ENCODE data around the gene HEG1.
"Not testable (repeated sequence)": the region's sequence is repeated elsewhere in the genome, so short reads cannot be mapped to it uniquely, and the experiment has no call there.

Gene HEG1

GRCh38 chr3:124960105-124960504 lies 95.7 kb downstream of the HEG1 start:
- in situ Hi-C loops (cut with HindIII; ENCODE audit: low sequenced_read_pairs), result no loop called here

GRCh38 chr3:124957951-124958350 lies 97.8 kb downstream of the HEG1 start:
- in situ Hi-C loops (cut with HindIII; ENCODE audit: low sequenced_read_pairs), result not testable (repeated sequence)

GRCh38 chr3:124952282-124952855 lies 103.4 kb downstream of the HEG1 start:
- in situ Hi-C loops (cut with HindIII; ENCODE audit: low sequenced_read_pairs), result no loop called here

- in situ Hi-C loops (cut with HindIII; ENCODE audit: low sequenced_read_pairs), result no loop called here
Observed at GRCh38 chr3:124951511-124952281, 104.1 kb downstream of the HEG1 start.

GRCh38 chr3:124950026-124950425 lies 105.8 kb downstream of the HEG1 start:
- in situ Hi-C loops (cut with HindIII; ENCODE audit: low sequenced_read_pairs), result no loop called here

GRCh38 chr3:124942613-124943012 lies 113.2 kb downstream of the HEG1 start:
- in situ Hi-C loops (cut with HindIII; ENCODE audit: low sequenced_read_pairs), result no loop called here

GRCh38 chr3:124941771-124942170 lies 114.0 kb downstream of the HEG1 start:
- in situ Hi-C loops (cut with HindIII; ENCODE audit: low sequenced_read_pairs), result no loop called here

- in situ Hi-C loops (cut with HindIII; ENCODE audit: low sequenced_read_pairs), result loop anchor here (10.0 kb wide), 3 partner anchors 305 to 615 kb away; no protein-coding TSS in a partner anchor
Observed at GRCh38 chr3:124939661-124940060, 116.1 kb downstream of the HEG1 start.

- in situ Hi-C loops (cut with HindIII; ENCODE audit: low sequenced_read_pairs), result loop anchor here (10.0 kb wide), 3 partner anchors 306 to 616 kb away; no protein-coding TSS in a partner anchor
Observed at GRCh38 chr3:124938896-124939295, 116.9 kb downstream of the HEG1 start.

- in situ Hi-C loops (cut with HindIII; ENCODE audit: low sequenced_read_pairs), result loop anchor here (10.0 kb wide), 3 partner anchors 308 to 618 kb away; no protein-coding TSS in a partner anchor
Observed at GRCh38 chr3:124937049-124937448, 118.7 kb downstream of the HEG1 start.

GRCh38 chr3:124935794-124936542 lies 119.8 kb downstream of the HEG1 start:
- in situ Hi-C loops (cut with HindIII; ENCODE audit: low sequenced_read_pairs), result loop anchor here (10.0 kb wide), 3 partner anchors 309 to 619 kb away; no protein-coding TSS in a partner anchor

- in situ Hi-C loops (cut with HindIII; ENCODE audit: low sequenced_read_pairs), result loop anchor here (10.0 kb wide), 3 partner anchors 310 to 620 kb away; no protein-coding TSS in a partner anchor
Observed at GRCh38 chr3:124935264-124935663, 120.5 kb downstream of the HEG1 start.

GRCh38 chr3:124934577-124934976 lies 121.2 kb downstream of the HEG1 start, which contains the start of gene MUC13:
TSS of gene MUC13 (minus strand) at chr3:124934751. CDS start at chr3:124934712, 39 bp downstream.
- in situ Hi-C loops (cut with HindIII; ENCODE audit: low sequenced_read_pairs), result loop anchor here (10.0 kb wide), 3 partner anchors 310 to 620 kb away; no protein-coding TSS in a partner anchor

- in situ Hi-C loops (cut with HindIII; ENCODE audit: low sequenced_read_pairs), result no loop called here
Observed at GRCh38 chr3:124928333-124929202, 127.2 kb downstream of the HEG1 start.

GRCh38 chr3:124927574-124928045 lies 128.2 kb downstream of the HEG1 start:
- in situ Hi-C loops (cut with HindIII; ENCODE audit: low sequenced_read_pairs), result no loop called here

GRCh38 chr3:124926426-124927101 lies 129.2 kb downstream of the HEG1 start:
- in situ Hi-C loops (cut with HindIII; ENCODE audit: low sequenced_read_pairs), result no loop called here

- in situ Hi-C loops (cut with HindIII; ENCODE audit: low sequenced_read_pairs), result no loop called here
Observed at GRCh38 chr3:124924741-124925140, 131.1 kb downstream of the HEG1 start.

- in situ Hi-C loops (cut with HindIII; ENCODE audit: low sequenced_read_pairs), result no loop called here
Observed at GRCh38 chr3:124923833-124924232, 132.0 kb downstream of the HEG1 start.

GRCh38 chr3:124920718-124921117 lies 135.1 kb downstream of the HEG1 start:
- in situ Hi-C loops (cut with HindIII; ENCODE audit: low sequenced_read_pairs), result no loop called here

- in situ Hi-C loops (cut with HindIII; ENCODE audit: low sequenced_read_pairs), result no loop called here
Observed at GRCh38 chr3:124919756-124920155, 136.0 kb downstream of the HEG1 start.

Measured in DLD1 (cell line).